C4-2B (cell line): Measurements from ENCODE around the gene FBLL1.

Experiments used
- ZFX ChIP-seq: fragments of 450-650 bp; IDR thresholded peaks from 2 replicates; pipeline ENCODE4 v1.6.1; 2017
- TF ChIP-seq, protein P1 (sequence below): fragments of 450-650 bp; conservative IDR thresholded peaks from 2 replicates; pipeline ENCODE4 v1.5.1; 2017; ENCODE audit warnings: mild to moderate bottlenecking

GRCh38 chr5:168489059-168489458 lies 40.0 kb upstream of the FBLL1 start:
- TF ChIP-seq, protein P1, sequence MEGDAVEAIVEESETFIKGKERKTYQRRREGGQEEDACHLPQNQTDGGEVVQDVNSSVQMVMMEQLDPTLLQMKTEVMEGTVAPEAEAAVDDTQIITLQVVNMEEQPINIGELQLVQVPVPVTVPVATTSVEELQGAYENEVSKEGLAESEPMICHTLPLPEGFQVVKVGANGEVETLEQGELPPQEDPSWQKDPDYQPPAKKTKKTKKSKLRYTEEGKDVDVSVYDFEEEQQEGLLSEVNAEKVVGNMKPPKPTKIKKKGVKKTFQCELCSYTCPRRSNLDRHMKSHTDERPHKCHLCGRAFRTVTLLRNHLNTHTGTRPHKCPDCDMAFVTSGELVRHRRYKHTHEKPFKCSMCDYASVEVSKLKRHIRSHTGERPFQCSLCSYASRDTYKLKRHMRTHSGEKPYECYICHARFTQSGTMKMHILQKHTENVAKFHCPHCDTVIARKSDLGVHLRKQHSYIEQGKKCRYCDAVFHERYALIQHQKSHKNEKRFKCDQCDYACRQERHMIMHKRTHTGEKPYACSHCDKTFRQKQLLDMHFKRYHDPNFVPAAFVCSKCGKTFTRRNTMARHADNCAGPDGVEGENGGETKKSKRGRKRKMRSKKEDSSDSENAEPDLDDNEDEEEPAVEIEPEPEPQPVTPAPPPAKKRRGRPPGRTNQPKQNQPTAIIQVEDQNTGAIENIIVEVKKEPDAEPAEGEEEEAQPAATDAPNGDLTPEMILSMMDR, result no peak
- no peak for TF ChIP-seq ZFX
